SK-N-SH treated with all-trans-retinoic acid at 6 μM for 48 hours (cell line): ENCODE data around the gene RNU7-1.

Experiments
- ISL1 ChIP-seq: fragments of 250-450 bp; sonication (Bioruptor Pico); IDR thresholded peaks from 2 replicates; pipeline ENCODE4 v2.1.2; 2022; ENCODE audit warnings: mild to moderate bottlenecking, moderate library complexity
- PPARA ChIP-seq: fragments of 250-450 bp; sonication (Bioruptor Pico); IDR thresholded peaks from 2 replicates; pipeline ENCODE4 v1.5.0; 2020; ENCODE audit warnings: mild to moderate bottlenecking, borderline replicate concordance
- RARB ChIP-seq: fragments of 250-450 bp; sonication (Bioruptor Pico); IDR thresholded peaks from 2 replicates; pipeline ENCODE4 v1.8.0; 2021; ENCODE audit warnings: mild to moderate bottlenecking, moderate library complexity
- SNAI2 ChIP-seq: fragments of 250-450 bp; sonication (Bioruptor Pico); IDR thresholded peaks from 2 replicates; pipeline ENCODE4 v1.5.0; 2020; ENCODE audit warnings: mild to moderate bottlenecking, moderate library complexity

- no peak for TF ChIP-seq RARB (CRISPR knock-in tag)
- no peak for TF ChIP-seq SNAI2 (CRISPR knock-in tag)
- TF ChIP-seq PPARA (CRISPR knock-in tag), result no peak
- TF ChIP-seq ISL1 (CRISPR knock-in tag), result no peak
These were observed 49.3 kb upstream of the RNU7-1 start for GRCh38 chr12:6894321-6894720.
